Suprapubic skin (tissue), 3 donors: ENCODE results near the gene KRTAP2-4.
"Not testable (repeated sequence)": the region's sequence is repeated elsewhere in the genome, so short reads cannot be mapped to it uniquely, and the experiment has no call there.

Experiments
- POLR2A ChIP-seq, 2 donors: fragments of 450-650 bp; IDR thresholded peaks; one replicate each; pipeline ENCODE4 v1.6.1; 2017; ENCODE audit warnings: antibody characterized with exemption in 2 of 2, mild to moderate bottlenecking in 2 of 2, moderate library complexity in 2 of 2
- TF ChIP-seq, protein P1 (sequence below), 2 donors: fragments of 200-600 bp in 1 of 2; fragments of 450-650 bp in 1 of 2; sonication (generic) in 1 of 2; IDR thresholded peaks; one replicate each; pipeline ENCODE4 v1.5.1; 2016 to 2019; ENCODE audit warnings: antibody characterized with exemption in 2 of 2, mild to moderate bottlenecking in 1 of 2, moderate library complexity in 1 of 2

- TF ChIP-seq, protein P1, sequence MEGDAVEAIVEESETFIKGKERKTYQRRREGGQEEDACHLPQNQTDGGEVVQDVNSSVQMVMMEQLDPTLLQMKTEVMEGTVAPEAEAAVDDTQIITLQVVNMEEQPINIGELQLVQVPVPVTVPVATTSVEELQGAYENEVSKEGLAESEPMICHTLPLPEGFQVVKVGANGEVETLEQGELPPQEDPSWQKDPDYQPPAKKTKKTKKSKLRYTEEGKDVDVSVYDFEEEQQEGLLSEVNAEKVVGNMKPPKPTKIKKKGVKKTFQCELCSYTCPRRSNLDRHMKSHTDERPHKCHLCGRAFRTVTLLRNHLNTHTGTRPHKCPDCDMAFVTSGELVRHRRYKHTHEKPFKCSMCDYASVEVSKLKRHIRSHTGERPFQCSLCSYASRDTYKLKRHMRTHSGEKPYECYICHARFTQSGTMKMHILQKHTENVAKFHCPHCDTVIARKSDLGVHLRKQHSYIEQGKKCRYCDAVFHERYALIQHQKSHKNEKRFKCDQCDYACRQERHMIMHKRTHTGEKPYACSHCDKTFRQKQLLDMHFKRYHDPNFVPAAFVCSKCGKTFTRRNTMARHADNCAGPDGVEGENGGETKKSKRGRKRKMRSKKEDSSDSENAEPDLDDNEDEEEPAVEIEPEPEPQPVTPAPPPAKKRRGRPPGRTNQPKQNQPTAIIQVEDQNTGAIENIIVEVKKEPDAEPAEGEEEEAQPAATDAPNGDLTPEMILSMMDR (IDR thresholded peaks at IDR 0.05) = not testable (repeated sequence)
- TF ChIP-seq POLR2A (IDR thresholded peaks at IDR 0.05) = not testable (repeated sequence)
These were observed 34.2 kb upstream of the KRTAP2-4 start for GRCh38 chr17:41099682-41100480.
